BLaER1 (cell line): ENCODE data around the gene ORMDL2.

Experiments used
- H3K27ac ChIP-seq: shearing (Covaris generic); formaldehyde crosslinking; 2 replicates; pipeline ENCODE4 v1.8.1; 2022
- H3K27me3 ChIP-seq: shearing (Covaris generic); formaldehyde crosslinking; 2 replicates; pipeline ENCODE4 v1.8.1; 2022
- H3K36me3 ChIP-seq: shearing (Covaris generic); formaldehyde crosslinking; 2 replicates; pipeline ENCODE4 v1.8.1; 2022
- H3K4me1 ChIP-seq: shearing (Covaris generic); formaldehyde crosslinking; 2 replicates; pipeline ENCODE4 v1.8.1; 2022
- H3K4me2 ChIP-seq: shearing (Covaris generic); formaldehyde crosslinking; 2 replicates; pipeline ENCODE4 v1.8.1; 2022
- H3K4me3 ChIP-seq: shearing (Covaris generic); formaldehyde crosslinking; 2 replicates; pipeline ENCODE4 v1.8.1; 2022
- H3K9ac ChIP-seq: shearing (Covaris generic); formaldehyde crosslinking; 2 replicates; pipeline ENCODE4 v1.8.1; 2022
- H3K9me3 ChIP-seq: shearing (Covaris generic); formaldehyde crosslinking; 2 replicates; pipeline ENCODE4 v1.8.1; 2022
- H4K20me1 ChIP-seq: shearing (Covaris generic); formaldehyde crosslinking; 2 replicates; pipeline ENCODE4 v1.8.1; 2022
- Cebpa-rat ChIP-seq: shearing (Covaris generic); IDR thresholded peaks from 2 replicates; pipeline ENCODE4 v1.8.1; 2022

ORMDL2 gene

GRCh38 chr12:55806982-55807381, 10.9 kb upstream of the ORMDL2 start:
- no peaks in the 10 kb centered on the region for H3K4me1 ChIP-seq
- H4K20me1 ChIP-seq, result peaks cover 97% of the 10 kb centered on the region
- peaks cover 89% of the 10 kb centered on the region for H3K36me3 ChIP-seq
- no peak overlapping the region for H3K4me3 ChIP-seq
- no peaks in the 10 kb centered on the region for H3K9me3 ChIP-seq
- no peak overlapping the region for H3K4me2 ChIP-seq
- H3K27me3 ChIP-seq, result no peaks in the 10 kb centered on the region
- TF ChIP-seq Cebpa-rat, result peak; percentile 40; the same call in 1 of the 2 replicates
- no peak overlapping the region for H3K9ac ChIP-seq
- no peak overlapping the region for H3K27ac ChIP-seq

- Histone ChIP-seq H3K4me2 (no peak overlapping the region), H3K9me3 (no peaks in the 10 kb centered on the region), H3K9ac (no peak overlapping the region), H4K20me1 (peaks cover 100% of the 10 kb centered on the region), H3K27me3 (no peaks in the 10 kb centered on the region), H3K36me3 (peaks cover 89% of the 10 kb centered on the region), H3K4me1 (peaks cover 1% of the 10 kb centered on the region; the same call in 1 of the 2 replicates), H3K4me3 (no peak overlapping the region), H3K27ac (no peak overlapping the region)
- no peak for TF ChIP-seq Cebpa-rat
These were observed 8.6 kb upstream of the ORMDL2 start for GRCh38 chr12:55809274-55809673.

DNA sequence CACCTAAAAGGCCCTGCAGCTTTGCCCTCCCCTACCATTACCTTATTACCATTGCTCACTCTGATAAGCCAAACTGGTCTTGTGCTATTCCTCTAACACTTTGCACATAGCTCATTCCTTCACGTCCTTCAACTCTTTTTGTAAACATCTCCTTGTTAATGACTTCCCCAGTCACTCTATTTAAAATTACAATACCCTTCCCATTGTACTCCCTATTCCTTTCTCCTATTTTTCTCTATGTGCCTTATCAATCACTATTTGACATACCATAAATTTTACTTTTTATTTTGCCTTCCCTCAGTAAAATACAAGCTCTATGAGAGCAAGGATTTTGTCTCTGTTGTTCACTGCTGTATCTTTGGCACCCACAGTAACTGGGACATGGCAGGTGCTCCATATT, 5.8 kb upstream of the ORMDL2 start:
- H3K9me3 ChIP-seq, result no peaks in the 10 kb centered on the region
- TF ChIP-seq Cebpa-rat, result no peak
- no peaks in the 10 kb centered on the region for H3K27me3 ChIP-seq
- peaks cover 80% of the 10 kb centered on the region for H3K36me3 ChIP-seq
- no peak overlapping the region for H3K27ac ChIP-seq
- H3K4me2 ChIP-seq, result no peak overlapping the region
- no peak overlapping the region for H3K4me3 ChIP-seq
- H3K9ac ChIP-seq, result no peak overlapping the region
- peaks cover 25% of the 10 kb centered on the region for H3K4me1 ChIP-seq
- H4K20me1 ChIP-seq, result peaks cover 100% of the 10 kb centered on the region

GRCh38 chr12:55814257-55814656, 3.6 kb upstream of the ORMDL2 start:
- Histone ChIP-seq H3K4me3 (no peak overlapping the region), H3K4me1 (peaks cover 35% of the 10 kb centered on the region), H3K27ac (no peak overlapping the region), H3K4me2 (no peak overlapping the region), H4K20me1 (peaks cover 89% of the 10 kb centered on the region), H3K36me3 (peaks cover 63% of the 10 kb centered on the region), H3K9me3 (no peaks in the 10 kb centered on the region), H3K27me3 (no peaks in the 10 kb centered on the region), H3K9ac (no peak overlapping the region)
- TF ChIP-seq Cebpa-rat, result no peak

DNA sequence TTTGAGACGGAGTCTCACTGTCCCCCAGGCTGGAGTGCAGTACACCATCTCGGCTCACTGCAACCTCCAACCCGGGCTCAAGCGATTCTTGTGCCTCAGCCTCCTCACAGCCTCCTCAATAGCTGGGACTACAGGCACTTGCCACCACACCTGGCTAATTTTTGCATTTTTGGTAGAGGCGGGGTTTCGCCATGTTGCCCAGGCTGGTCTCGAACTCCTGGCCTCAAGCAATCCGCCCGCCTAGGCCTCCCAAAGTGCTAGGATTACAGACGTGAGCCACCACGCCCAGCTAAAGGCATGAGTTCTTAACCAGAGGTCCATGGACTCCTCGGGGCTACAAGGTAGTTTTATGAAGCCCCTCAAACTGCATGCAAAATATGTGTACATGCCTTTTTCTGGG, 2.4 kb upstream of the ORMDL2 start:
- H4K20me1 ChIP-seq, result peaks cover 76% of the 10 kb centered on the region
- no peak overlapping the region for H3K27ac ChIP-seq
- no peak for TF ChIP-seq Cebpa-rat
- H3K27me3 ChIP-seq, result no peaks in the 10 kb centered on the region
- no peak overlapping the region for H3K4me3 ChIP-seq
- peaks cover 37% of the 10 kb centered on the region for H3K4me1 ChIP-seq
- H3K9me3 ChIP-seq, result no peaks in the 10 kb centered on the region
- peak overlapping the region; percentile 83 for H3K4me2 ChIP-seq
- H3K36me3 ChIP-seq, result peaks cover 65% of the 10 kb centered on the region
- peak overlapping the region; percentile 46 for H3K9ac ChIP-seq

- no peak for TF ChIP-seq Cebpa-rat
- H3K36me3 ChIP-seq, result peaks cover 65% of the 10 kb centered on the region
- peak overlapping the region; percentile 93 for H3K9ac ChIP-seq
- H3K4me1 ChIP-seq, result peaks cover 37% of the 10 kb centered on the region
- peak overlapping the region; percentile 86 for H3K27ac ChIP-seq
- H3K4me2 ChIP-seq, result peak overlapping the region; percentile 83
- H3K9me3 ChIP-seq, result no peaks in the 10 kb centered on the region
- H3K27me3 ChIP-seq, result no peaks in the 10 kb centered on the region
- H4K20me1 ChIP-seq, result peaks cover 62% of the 10 kb centered on the region
- peak overlapping the region; percentile 87 for H3K4me3 ChIP-seq
These were observed 928 bp upstream of the ORMDL2 start for GRCh38 chr12:55816881-55817344.

- H3K9ac ChIP-seq, result peak overlapping the region; percentile 82
- H3K4me2 ChIP-seq, result peak overlapping the region; percentile 96
- TF ChIP-seq Cebpa-rat, result no peak
- no peaks in the 10 kb centered on the region for H3K27me3 ChIP-seq
- H3K27ac ChIP-seq, result peak overlapping the region; percentile 31
- H3K36me3 ChIP-seq, result peaks cover 71% of the 10 kb centered on the region
- peaks cover 56% of the 10 kb centered on the region for H4K20me1 ChIP-seq
- peak overlapping the region; percentile 87 for H3K4me3 ChIP-seq
- H3K4me1 ChIP-seq, result peaks cover 37% of the 10 kb centered on the region
- H3K9me3 ChIP-seq, result no peaks in the 10 kb centered on the region
These were observed 393 bp downstream of the ORMDL2 start for GRCh38 chr12:55818140-55818728.

DNA sequence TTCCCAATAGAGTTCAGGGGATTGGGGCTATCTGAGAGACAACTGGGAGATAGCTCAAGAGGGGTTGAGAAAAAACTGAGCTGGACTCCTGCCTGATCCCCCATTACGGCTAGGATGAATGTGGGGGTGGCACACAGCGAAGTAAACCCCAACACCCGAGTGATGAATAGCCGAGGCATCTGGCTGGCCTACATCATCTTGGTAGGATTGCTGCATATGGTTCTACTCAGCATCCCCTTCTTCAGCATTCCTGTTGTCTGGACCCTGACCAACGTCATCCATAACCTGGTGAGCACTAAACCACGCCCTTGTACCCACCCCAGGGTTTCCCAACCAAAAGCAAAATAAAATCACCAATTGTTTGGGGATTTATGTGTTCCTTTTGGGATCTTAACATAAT, 1.0 kb downstream of the ORMDL2 start:
- Histone ChIP-seq H3K27ac (peak overlapping the region; percentile 31; the same call in 1 of the 2 replicates), H3K4me3 (peak overlapping the region; percentile 87), H3K27me3 (no peaks in the 10 kb centered on the region), H3K9ac (peak overlapping the region; percentile 82), H3K36me3 (peaks cover 71% of the 10 kb centered on the region), H4K20me1 (peaks cover 56% of the 10 kb centered on the region), H3K4me2 (peak overlapping the region; percentile 96), H3K4me1 (peaks cover 37% of the 10 kb centered on the region), H3K9me3 (no peaks in the 10 kb centered on the region)
- no peak for TF ChIP-seq Cebpa-rat

GRCh38 chr12:55820679-55821078, 2.8 kb downstream of the ORMDL2 start:
- Histone ChIP-seq H4K20me1 (peaks cover 50% of the 10 kb centered on the region), H3K27ac (no peak overlapping the region), H3K4me2 (no peak overlapping the region), H3K36me3 (peaks cover 65% of the 10 kb centered on the region), H3K4me3 (no peak overlapping the region), H3K4me1 (peaks cover 36% of the 10 kb centered on the region), H3K9ac (no peak overlapping the region), H3K27me3 (no peaks in the 10 kb centered on the region), H3K9me3 (no peaks in the 10 kb centered on the region)
- no peak for TF ChIP-seq Cebpa-rat

DNA sequence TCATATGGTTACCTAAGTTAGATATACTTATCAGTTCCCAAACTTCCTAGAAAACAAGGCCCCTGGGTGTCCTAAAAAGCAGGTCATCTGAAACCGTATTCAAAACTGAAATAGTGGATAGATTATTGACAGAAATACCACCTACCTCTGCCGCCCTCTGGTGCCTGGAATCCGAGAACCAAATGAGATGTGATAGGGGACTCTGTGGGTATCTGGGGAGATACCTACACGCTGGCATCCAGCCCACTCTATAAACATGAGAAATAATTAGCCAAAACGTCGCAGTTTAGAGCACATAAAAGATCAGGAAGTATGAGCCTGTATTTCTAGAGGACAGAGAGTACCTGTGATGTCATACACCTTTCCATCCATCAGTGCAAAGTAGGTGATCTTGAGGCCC, 4.4 kb downstream of the ORMDL2 start:
- Histone ChIP-seq H3K27ac (no peak overlapping the region), H3K36me3 (peaks cover 65% of the 10 kb centered on the region), H3K9ac (no peak overlapping the region), H3K9me3 (no peaks in the 10 kb centered on the region), H3K27me3 (no peaks in the 10 kb centered on the region), H3K4me1 (peaks cover 42% of the 10 kb centered on the region), H3K4me2 (no peak overlapping the region), H4K20me1 (peaks cover 35% of the 10 kb centered on the region), H3K4me3 (no peak overlapping the region)
- no peak for TF ChIP-seq Cebpa-rat
